Measurements from ENCODE around the gene FOXJ1.

The FOXJ1 gene

GRCh38 chr17:76138896-76139752 is 1.9 kb downstream of the FOXJ1 start:
- no peaks in the 10 kb centered on the region for H3K36me3 Mint-ChIP-seq (ENCODE audit: low read depth)
- no peak for DNase-seq
- H3K27me3 Mint-ChIP-seq, result peaks cover 2% of the 10 kb centered on the region
- no peaks in the 10 kb centered on the region for H3K9me3 Mint-ChIP-seq
- H3K4me3 Mint-ChIP-seq, result peak overlapping the region; percentile 75
- H3K27ac Mint-ChIP-seq, result peak overlapping the region; percentile 27
- no peak for ATAC-seq
- H3K4me1 Mint-ChIP-seq, result peaks cover 50% of the 10 kb centered on the region

DNA sequence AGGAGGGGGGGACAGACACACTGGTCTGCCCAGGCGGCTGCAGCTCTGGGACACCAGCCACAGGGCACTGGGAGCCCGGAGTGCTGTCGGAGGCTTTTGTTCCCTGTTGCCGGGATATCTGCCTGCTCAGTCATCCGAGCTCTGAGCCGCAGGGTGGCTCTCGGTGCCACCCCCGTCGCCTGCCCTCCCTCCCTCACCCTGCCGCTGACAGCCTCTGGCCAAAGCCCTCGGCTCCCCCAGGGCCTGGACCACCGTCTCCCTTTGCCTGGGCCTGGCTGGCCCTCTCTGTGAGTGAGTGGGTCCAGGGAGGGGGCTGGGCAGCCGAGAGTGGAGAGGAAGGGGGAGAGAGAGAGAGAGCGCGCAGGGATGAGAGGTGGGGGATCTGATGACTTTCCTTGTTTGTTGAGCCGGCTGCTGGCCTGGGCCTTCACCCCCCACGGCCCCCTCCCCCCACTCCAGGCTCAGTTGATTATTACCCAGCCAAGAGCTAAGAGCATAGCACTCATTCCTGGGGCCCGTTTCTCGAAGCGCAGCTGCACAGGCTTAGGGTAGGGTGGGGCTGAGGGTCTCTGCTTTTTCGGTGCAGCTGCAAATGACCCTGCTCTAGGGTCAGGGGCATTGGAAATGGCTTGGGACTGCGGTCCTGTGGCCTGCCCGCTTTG is 2.7 kb downstream of the FOXJ1 start:
- H3K27ac Mint-ChIP-seq, result no peak overlapping the region
- H3K4me1 Mint-ChIP-seq, result peaks cover 50% of the 10 kb centered on the region
- H3K36me3 Mint-ChIP-seq (ENCODE audit: low read depth), result no peaks in the 10 kb centered on the region
- DNase-seq (no peak), ATAC-seq (no peak)
- no peaks in the 10 kb centered on the region for H3K9me3 Mint-ChIP-seq
- no peak overlapping the region for H3K4me3 Mint-ChIP-seq
- H3K27me3 Mint-ChIP-seq, result peaks cover 2% of the 10 kb centered on the region

DNA sequence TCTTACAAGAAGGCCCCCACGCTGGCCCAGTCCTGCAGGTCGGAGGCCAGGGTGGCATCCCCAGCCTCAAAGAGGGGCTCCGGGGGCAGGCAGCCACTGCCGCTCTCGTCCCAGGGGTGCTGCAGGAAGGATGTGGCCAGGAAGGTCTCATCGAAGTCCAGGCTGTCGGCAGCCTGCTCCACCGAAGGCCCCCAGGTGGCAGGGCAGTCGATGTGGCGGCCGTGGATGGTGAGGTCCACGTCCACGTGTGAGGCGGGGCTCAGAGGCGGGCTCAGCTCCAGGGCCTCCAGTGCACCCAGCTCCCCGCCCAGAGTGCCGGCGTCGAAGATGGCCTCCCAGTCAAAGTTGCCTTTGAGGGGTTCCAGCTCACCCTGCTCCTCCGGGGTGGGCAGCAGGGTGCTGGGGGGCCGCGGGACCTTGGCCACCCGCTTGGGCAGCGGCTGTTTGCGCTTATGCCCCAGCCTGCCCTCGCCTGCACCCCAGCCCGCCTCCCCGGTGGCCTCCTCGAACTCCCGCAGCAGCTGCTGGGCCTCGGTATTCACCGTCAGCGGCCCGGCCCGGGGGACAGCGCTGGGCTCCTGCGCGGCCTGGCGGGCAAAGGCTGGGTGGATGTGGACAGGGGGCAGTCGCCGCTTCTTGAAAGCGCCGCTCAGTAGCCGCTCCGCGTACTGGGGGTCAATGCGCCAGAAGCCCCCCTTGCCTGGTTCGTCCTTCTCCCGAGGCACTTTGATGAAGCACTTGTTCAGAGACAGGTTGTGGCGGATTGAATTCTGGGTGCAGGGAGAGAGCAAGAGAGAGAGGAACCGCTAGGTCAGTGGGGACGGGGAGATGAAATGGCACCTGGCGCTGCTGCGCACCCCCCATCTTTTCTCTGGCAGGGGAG is 3.5 kb downstream of the FOXJ1 start:
- ATAC-seq (no peak), DNase-seq (no peak)
- no peaks in the 10 kb centered on the region for H3K36me3 Mint-ChIP-seq (ENCODE audit: low read depth)
- H3K27ac Mint-ChIP-seq, result no peak overlapping the region
- no peak overlapping the region for H3K4me3 Mint-ChIP-seq
- peaks cover 2% of the 10 kb centered on the region for H3K27me3 Mint-ChIP-seq
- H3K4me1 Mint-ChIP-seq, result peaks cover 43% of the 10 kb centered on the region
- no peaks in the 10 kb centered on the region for H3K9me3 Mint-ChIP-seq

GRCh38 chr17:76137001-76137350 is 4.1 kb downstream of the FOXJ1 start:
- ATAC-seq (no peak), DNase-seq (no peak)
- peaks cover 2% of the 10 kb centered on the region for H3K27me3 Mint-ChIP-seq
- H3K4me3 Mint-ChIP-seq, result no peak overlapping the region
- peaks cover 37% of the 10 kb centered on the region for H3K4me1 Mint-ChIP-seq
- no peak overlapping the region for H3K27ac Mint-ChIP-seq
- H3K36me3 Mint-ChIP-seq (ENCODE audit: low read depth), result no peaks in the 10 kb centered on the region
- H3K9me3 Mint-ChIP-seq, result no peaks in the 10 kb centered on the region

DNA sequence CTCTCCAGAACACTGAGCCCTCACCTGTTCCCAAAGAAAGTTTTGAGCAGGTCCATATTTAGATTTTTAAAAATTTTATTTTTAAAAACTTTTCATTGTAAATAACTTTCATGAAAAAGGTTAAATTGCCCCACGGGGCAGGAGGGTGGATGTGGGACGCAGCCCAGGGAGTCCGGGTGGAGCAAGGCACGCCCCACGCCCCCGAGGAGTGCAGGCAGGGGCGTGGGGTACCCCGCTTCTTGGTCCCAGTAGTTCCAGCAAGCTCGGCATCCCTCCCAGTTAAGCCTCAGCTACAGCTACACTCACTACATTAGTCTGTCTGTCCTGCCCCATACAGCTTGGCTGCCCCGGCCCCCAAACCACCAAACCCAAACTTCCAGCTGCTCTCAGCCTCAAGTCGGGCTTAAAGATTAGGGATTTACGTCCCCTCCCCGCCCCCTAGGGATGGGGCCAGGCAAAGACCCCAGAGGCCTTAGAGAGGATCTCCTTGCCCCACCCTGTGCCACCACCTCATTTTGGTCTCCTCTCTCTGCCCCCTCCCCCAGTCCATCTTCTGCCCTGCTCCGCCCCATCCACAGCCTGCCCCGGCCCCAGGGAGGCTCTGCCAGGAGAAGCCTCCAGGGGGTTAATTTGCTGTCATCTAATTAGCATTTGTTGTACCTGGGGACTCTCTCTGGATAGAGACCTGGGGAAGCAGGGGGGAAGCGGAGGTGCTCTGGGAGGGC is 4.6 kb downstream of the FOXJ1 start:
- Mint-ChIP-seq H3K4me3 (no peak overlapping the region), H3K27ac (no peak overlapping the region), H3K36me3 (ENCODE audit: low read depth) (no peaks in the 10 kb centered on the region), H3K27me3 (peaks cover 2% of the 10 kb centered on the region), H3K9me3 (no peaks in the 10 kb centered on the region), H3K4me1 (peaks cover 32% of the 10 kb centered on the region)
- ATAC-seq, result no peak
- no peak for DNase-seq

DNA sequence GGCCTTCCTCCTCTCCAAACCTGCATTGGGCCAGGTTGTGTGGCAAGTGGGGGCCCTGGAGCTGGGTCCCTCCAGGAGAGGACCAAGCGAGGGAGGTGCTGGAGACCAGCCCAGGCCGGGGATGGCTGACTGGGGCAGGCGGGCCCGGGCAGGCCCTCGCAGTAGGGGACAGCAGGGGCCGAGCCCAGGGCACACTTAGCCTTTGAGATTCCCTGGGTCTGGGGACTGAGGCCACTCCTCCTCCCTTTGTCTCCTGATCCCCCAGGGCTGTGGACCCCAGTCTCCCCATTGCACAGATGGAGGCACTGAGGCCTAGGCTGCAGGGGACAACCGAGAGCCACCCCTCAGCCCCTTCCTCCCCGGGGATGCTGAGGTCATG is 5.2 kb downstream of the FOXJ1 start:
- H3K9me3 Mint-ChIP-seq, result no peaks in the 10 kb centered on the region
- H3K27ac Mint-ChIP-seq, result no peak overlapping the region
- H3K4me3 Mint-ChIP-seq, result no peak overlapping the region
- peaks cover 2% of the 10 kb centered on the region for H3K27me3 Mint-ChIP-seq
- ATAC-seq (no peak), DNase-seq (no peak)
- no peaks in the 10 kb centered on the region for H3K36me3 Mint-ChIP-seq (ENCODE audit: low read depth)
- peaks cover 29% of the 10 kb centered on the region for H3K4me1 Mint-ChIP-seq

- ATAC-seq (peak; percentile 47), DNase-seq (peak; percentile 15)
- Mint-ChIP-seq H3K36me3 (ENCODE audit: low read depth) (no peaks in the 10 kb centered on the region), H3K4me3 (no peak overlapping the region), H3K27ac (peak overlapping the region; percentile 4), H3K27me3 (no peaks in the 10 kb centered on the region), H3K4me1 (peaks cover 25% of the 10 kb centered on the region), H3K9me3 (no peaks in the 10 kb centered on the region)
These were observed 5.9 kb downstream of the FOXJ1 start for GRCh38 chr17:76134911-76135809.

GRCh38 chr17:76132574-76133338 is 8.3 kb downstream of the FOXJ1 start:
- Mint-ChIP-seq H3K27me3 (no peaks in the 10 kb centered on the region), H3K27ac (no peak overlapping the region), H3K36me3 (ENCODE audit: low read depth) (no peaks in the 10 kb centered on the region), H3K4me1 (peaks cover 22% of the 10 kb centered on the region), H3K9me3 (no peaks in the 10 kb centered on the region), H3K4me3 (no peak overlapping the region)
- DNase-seq, result no peak
- ATAC-seq, result no peak

DNA sequence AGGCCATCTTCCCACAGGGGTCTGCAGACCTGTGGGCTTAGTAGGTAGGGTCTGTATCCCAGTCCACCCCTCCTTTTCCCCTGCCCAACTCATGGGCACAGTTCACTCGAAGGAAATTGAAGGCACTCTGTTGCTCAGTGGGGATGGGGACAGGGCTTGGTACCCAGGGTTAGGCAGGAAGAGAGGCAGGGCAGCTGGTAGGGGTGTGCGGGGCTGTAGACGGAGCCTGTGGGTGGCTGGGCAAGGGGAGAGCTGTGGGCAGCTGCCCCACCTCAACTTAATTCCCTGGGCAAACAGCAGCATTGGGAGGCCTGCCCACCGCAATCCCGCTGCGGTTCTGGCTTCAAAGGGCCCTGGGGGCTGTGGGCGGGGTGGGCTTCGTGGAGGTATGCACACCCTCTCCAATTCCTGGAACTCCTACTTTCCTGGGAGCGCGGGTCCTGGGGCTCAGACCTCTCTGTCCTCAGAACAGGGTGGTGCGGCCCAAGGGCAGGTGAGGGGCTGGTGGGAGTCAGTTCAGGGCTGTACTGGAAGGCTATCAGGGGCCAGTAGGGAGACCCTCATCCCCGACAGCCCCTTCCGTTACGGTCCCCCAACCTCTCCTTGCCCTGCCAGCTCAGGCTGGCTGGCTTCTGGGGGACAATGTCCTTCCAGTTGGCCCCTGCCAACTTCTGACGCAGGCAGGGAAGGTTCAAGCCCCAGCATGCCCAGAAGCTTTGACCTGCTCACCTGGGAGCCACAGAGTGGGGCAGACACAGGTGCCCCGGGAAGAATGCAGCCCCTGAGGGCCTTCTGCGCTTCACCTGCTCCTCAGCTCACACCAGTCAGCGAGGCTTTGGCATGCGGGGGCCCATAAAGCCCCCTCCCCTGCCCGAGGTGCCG is 9.1 kb downstream of the FOXJ1 start:
- no peaks in the 10 kb centered on the region for H3K27me3 Mint-ChIP-seq
- H3K36me3 Mint-ChIP-seq (ENCODE audit: low read depth), result no peaks in the 10 kb centered on the region
- H3K9me3 Mint-ChIP-seq, result no peaks in the 10 kb centered on the region
- peaks cover 26% of the 10 kb centered on the region for H3K4me1 Mint-ChIP-seq
- DNase-seq (no peak), ATAC-seq (no peak)
- no peak overlapping the region for H3K4me3 Mint-ChIP-seq
- no peak overlapping the region for H3K27ac Mint-ChIP-seq

DNA sequence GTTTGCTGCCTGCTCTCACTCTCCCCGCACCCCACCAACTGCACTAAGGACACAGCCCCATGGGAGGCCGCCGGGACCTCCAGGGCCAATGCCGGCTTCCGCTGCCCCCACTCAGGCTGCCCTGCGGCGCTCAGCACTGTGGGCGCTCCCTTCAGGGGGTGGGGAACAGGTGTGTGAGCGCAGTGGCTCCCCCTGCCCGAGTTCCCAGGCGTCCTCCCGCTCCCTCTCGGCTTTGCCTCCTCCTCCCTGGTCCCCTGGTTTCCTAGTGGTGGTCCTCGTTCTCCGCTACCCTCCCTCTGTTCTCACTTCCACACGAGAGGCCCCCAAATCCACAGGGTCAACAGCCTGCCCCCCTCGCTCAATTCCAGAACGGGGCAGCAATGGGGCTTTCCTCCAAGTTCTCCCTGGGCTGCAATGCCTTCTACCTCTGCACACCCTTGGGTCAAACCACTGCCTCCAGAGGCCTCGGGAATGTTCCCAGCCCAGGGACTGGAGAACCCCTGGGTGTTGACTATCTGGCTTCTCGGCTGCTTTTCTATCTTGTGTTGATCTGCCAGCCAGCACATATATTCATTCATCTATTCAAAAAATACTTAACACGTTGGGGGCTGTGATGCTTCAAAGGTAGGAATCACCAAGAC is 9.9 kb downstream of the FOXJ1 start:
- no peaks in the 10 kb centered on the region for H3K9me3 Mint-ChIP-seq
- H3K4me1 Mint-ChIP-seq, result peaks cover 32% of the 10 kb centered on the region
- no peak overlapping the region for H3K4me3 Mint-ChIP-seq
- DNase-seq (no peak), ATAC-seq (no peak)
- no peak overlapping the region for H3K27ac Mint-ChIP-seq
- no peaks in the 10 kb centered on the region for H3K27me3 Mint-ChIP-seq
- no peaks in the 10 kb centered on the region for H3K36me3 Mint-ChIP-seq (ENCODE audit: low read depth)

DNA sequence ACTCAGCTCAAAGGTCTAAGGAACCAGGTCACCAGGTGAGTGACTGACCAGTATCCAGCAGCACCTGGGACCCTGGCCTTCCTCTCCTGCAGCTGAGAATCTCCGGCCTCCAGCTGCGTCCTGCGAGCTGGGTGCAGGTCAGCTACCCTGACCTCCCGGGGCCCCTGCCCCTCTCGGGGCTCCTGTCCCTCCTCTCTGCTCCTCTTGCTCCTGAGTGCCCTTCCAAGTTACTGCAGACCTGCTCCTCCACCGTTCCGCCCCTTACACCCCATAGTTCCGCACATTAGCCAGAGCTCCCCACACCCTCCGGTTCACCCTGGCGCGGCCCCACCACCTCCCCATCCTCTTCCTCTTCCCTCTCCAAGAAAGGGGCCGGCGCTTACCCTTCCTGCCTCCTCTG is 10.6 kb downstream of the FOXJ1 start:
- ATAC-seq, result no peak
- H3K36me3 Mint-ChIP-seq (ENCODE audit: low read depth), result no peaks in the 10 kb centered on the region
- H3K9me3 Mint-ChIP-seq, result no peaks in the 10 kb centered on the region
- no peak for DNase-seq
- H3K4me1 Mint-ChIP-seq, result peaks cover 33% of the 10 kb centered on the region
- no peak overlapping the region for H3K4me3 Mint-ChIP-seq
- no peaks in the 10 kb centered on the region for H3K27me3 Mint-ChIP-seq
- no peak overlapping the region for H3K27ac Mint-ChIP-seq

DNA sequence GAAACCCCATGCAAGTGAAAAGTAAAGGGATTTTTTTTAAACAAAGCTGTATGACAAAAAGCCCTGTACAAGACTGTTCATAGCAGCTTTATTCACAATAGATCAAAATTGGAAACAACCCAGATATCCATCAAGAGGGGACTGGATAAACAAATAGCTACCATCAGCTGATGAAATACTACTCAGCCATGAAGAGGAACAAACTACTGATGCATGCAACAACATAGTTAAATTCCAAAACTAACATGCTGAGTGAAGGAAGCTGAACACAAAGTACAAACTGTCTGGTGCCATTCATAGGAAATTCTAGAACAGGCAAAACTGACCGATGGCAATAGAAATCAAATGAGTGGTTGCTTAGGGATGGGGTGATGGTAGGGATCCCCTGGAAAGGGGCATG is 15.1 kb downstream of the FOXJ1 start:
- Mint-ChIP-seq H3K36me3 (ENCODE audit: low read depth) (no peaks in the 10 kb centered on the region), H3K27ac (no peak overlapping the region), H3K9me3 (no peaks in the 10 kb centered on the region), H3K27me3 (no peaks in the 10 kb centered on the region), H3K4me1 (peaks cover 21% of the 10 kb centered on the region), H3K4me3 (no peak overlapping the region)
- DNase-seq (no peak), ATAC-seq (no peak)

Measured in activated naive CD8-positive, alpha-beta T cell treated with anti-CD3 and anti-CD28 coated beads, Interleukin-2, amount 50 U/mL, for 24 hours (primary cell).